Hematopoietic multipotent progenitor cell treated with erythropoietin and hydrocortisone succinate and interleukin-3 and kit ligand, for 15 days (in vitro differentiated cells): ENCODE data around the gene TMEM87B.

ENCODE experiments used
- DNase-seq: peaks from one replicate; pipeline ENCODE4 v3.0.0-alpha.2; 2015; ENCODE audit warnings: low spot score

TMEM87B gene

GRCh38 chr2:112151701-112152440 is 96.8 kb downstream of the TMEM87B start:
- DNase-seq, result no peak

GRCh38 chr2:112152476-112153178 is 97.6 kb downstream of the TMEM87B start:
- no peak for DNase-seq

GRCh38 chr2:112153179-112153490 is 98.1 kb downstream of the TMEM87B start:
- DNase-seq, result no peak

- no peak for DNase-seq
These were observed 98.4 kb downstream of the TMEM87B start for GRCh38 chr2:112153501-112153900.

GRCh38 chr2:112154246-112155117 is 99.4 kb downstream of the TMEM87B start:
- DNase-seq, result no peak

GRCh38 chr2:112155331-112156151 is 100.5 kb downstream of the TMEM87B start:
- DNase-seq, result no peak

GRCh38 chr2:112156152-112156986 is 101.3 kb downstream of the TMEM87B start:
- no peak for DNase-seq

GRCh38 chr2:112157472-112157871 is 102.4 kb downstream of the TMEM87B start:
- no peak for DNase-seq

GRCh38 chr2:112159454-112159921 is 104.4 kb downstream of the TMEM87B start:
- no peak for DNase-seq

- DNase-seq, result no peak
These were observed 105.5 kb downstream of the TMEM87B start for GRCh38 chr2:112160283-112161250.

GRCh38 chr2:112161431-112162145 is 106.5 kb downstream of the TMEM87B start:
- DNase-seq, result no peak

- no peak for DNase-seq
These were observed 107.3 kb downstream of the TMEM87B start for GRCh38 chr2:112162341-112162740.

- DNase-seq, result no peak
These were observed 107.9 kb downstream of the TMEM87B start for GRCh38 chr2:112162956-112163355.

- DNase-seq, result no peak
These were observed 108.5 kb downstream of the TMEM87B start for GRCh38 chr2:112163541-112163981.

GRCh38 chr2:112164876-112165275 is 109.8 kb downstream of the TMEM87B start:
- DNase-seq, result no peak

GRCh38 chr2:112165296-112165695 is 110.2 kb downstream of the TMEM87B start:
- no peak for DNase-seq

- no peak for DNase-seq
These were observed 111.9 kb downstream of the TMEM87B start for GRCh38 chr2:112166806-112167499.

- DNase-seq, result no peak
These were observed 113.5 kb downstream of the TMEM87B start for GRCh38 chr2:112168422-112169124.
